Right lobe of liver (tissue), 4 donors: ENCODE data around the gene TACC3.

Experiments used
- POLR2A ChIP-seq: fragments of 450-650 bp; IDR thresholded peaks from one replicate; pipeline ENCODE4 v1.6.1; 2017; ENCODE audit warnings: antibody characterized with exemption, mild to moderate bottlenecking
- TF ChIP-seq, protein P1 (sequence below), 4 donors: fragments of 200-600 bp in 3 of 4; fragments of 450-650 bp in 1 of 4; IDR thresholded peaks; one replicate each; pipeline versions ENCODE4 v1.5.1 to v1.8.0; 2016 to 2022; ENCODE audit warnings: antibody characterized with exemption in 4 of 4, mild to moderate bottlenecking in 2 of 4
- donor health status: DM: no; HTN: no; CAD: no.
- donor health status: DM: no; HTN: no; CAD: no.
- donor health status: DM: no; HTN: yes; CAD: no.

DNA sequence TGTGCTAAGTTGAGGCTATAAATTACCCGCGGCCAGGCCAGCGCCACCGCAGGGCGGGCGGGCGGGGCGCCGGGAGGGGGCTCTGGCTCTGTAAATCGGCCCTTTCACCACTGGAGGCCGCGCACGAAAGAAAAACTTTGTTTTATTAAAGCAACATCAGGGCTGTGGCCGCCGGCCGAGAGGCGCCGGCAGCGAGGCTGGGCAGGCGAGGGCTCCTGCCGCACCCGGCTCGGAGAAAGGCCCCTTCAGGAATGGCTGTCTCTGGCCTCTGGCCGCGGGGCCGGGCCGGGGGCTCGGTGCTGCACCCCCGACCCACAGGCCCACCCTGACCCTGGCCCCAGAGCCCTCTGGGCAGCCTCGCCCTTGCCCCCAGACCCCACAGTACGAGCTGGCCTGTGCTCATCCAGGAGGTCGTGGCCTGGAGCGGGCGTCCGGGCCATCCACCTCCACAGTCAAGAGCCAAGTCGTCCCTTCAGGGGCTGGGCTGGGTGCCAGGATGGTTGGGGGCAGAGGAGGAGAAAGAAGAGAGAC is 42.3 kb downstream of the TACC3 start:
- TF ChIP-seq, protein P1, sequence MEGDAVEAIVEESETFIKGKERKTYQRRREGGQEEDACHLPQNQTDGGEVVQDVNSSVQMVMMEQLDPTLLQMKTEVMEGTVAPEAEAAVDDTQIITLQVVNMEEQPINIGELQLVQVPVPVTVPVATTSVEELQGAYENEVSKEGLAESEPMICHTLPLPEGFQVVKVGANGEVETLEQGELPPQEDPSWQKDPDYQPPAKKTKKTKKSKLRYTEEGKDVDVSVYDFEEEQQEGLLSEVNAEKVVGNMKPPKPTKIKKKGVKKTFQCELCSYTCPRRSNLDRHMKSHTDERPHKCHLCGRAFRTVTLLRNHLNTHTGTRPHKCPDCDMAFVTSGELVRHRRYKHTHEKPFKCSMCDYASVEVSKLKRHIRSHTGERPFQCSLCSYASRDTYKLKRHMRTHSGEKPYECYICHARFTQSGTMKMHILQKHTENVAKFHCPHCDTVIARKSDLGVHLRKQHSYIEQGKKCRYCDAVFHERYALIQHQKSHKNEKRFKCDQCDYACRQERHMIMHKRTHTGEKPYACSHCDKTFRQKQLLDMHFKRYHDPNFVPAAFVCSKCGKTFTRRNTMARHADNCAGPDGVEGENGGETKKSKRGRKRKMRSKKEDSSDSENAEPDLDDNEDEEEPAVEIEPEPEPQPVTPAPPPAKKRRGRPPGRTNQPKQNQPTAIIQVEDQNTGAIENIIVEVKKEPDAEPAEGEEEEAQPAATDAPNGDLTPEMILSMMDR (IDR thresholded peaks at IDR 0.05), result peak in 2 of 4 donors; percentile 28 to 29
- no peak for TF ChIP-seq POLR2A
